NCI-H2227 treated with DMSO at 0.1 percent for 48 hours (cell line): Measurements from ENCODE around the gene SNAPC1.
A peak's percentile ranks its signal among the peaks of the same experiment; 100 is the strongest.
"Not testable (repeated sequence)": the region's sequence is repeated elsewhere in the genome, so short reads cannot be mapped to it uniquely, and the experiment has no call there.

Experiments
- DNase-seq: peaks from one replicate; lab custom pipeline; 2025; lab: John Stamatoyannopoulos, UW

SNAPC1 gene

DNA sequence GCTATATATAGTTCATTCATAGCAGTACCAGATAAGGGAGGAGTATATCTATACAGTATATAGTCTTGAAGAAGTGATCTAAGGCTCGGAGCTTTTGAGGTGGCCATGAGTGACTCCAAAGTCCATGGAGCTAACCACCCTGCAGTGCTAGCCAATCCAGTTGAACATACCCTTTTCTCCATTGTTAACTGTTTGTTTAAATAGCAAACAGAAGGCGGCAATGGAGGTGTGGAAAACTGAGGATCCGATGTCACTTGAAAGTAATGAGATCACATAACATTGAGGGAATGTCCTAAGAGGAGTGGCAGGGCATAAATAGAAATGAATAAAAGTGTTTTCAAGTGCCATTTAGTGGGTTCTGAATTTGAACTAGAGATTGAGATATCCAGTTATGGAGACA is 12.4 kb upstream of the SNAPC1 start:
- DNase-seq = no peak

DNA sequence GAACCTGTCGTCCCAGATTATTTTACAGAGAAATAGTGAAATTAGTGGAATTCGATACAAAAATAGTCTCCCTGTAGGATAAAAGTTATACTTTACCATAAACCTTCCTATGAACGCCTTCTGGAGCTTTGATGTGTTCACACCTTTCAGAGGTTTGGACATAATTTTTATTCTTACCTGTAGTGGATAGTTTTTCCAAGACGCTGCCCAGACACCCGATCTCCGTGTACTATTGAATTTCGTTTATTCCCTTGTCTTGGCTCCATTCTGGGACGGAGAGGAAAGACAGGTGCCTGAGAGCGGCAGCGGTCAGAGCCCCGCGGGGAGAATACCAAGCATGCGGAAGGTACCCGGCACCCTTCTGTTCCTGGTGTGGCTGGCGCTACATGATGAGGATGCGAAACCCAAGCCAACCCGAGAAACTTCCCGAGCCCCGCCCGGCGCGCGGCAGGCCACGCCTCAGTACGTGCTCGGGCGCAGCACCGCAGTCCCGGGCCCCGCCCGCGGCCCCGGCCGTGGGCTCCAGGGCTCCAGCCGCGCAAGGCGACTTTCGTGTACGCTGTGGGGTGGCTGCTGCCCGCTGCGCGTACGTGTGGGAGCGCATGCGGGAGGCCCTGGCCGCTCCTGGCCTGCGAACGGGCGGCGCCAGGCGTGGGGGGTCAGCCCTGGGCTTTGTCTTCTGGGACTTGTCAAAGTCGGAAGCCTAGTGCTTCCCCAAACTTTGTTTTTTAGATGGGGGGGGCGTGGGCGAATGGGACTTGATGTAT is 11.3 kb upstream of the SNAPC1 start:
- peak; percentile 39 for DNase-seq

DNA sequence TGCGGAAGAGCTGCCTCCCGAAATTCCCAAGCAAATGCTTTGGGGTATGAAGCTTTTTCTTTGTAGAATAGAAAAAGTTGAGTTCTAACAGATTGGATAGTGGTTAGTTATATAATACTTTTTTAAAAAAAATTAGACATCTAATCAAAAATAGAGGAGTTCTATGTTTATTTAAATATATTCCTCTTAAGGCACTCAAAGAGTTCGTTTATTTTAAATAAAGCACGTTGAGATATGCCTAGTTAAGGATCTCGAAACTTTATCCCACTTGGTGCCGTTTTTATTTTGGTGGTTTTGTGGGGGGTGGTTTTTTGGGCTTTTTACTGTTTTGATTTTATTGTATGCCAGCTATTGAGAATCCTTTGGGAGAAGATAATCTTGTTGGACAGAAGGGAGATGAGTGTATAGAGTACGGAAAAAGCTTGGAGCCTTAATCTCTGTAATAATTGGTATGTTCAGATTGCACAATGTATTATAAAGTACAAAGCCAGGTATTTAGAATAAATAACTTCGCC is 10.7 kb upstream of the SNAPC1 start:
- no peak for DNase-seq

DNA sequence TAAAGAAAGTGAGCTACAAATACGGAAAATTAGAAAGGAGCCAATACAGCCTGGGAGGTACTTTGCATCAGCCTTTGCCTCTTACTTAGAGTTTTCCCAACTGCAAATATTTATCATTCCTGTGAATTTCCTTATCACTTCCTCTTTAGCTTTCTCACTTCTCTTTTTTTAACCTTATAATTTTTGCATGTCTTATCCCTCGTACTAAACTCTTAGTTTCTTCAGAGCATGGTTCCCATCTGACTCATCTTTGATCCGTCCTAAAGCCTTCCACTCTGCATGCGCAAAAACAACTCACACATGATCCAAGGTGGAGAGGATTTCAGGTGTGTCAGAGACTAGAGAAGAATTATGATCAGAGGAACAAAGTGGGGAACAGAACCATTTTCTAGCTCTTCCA is 9.6 kb upstream of the SNAPC1 start:
- DNase-seq = no peak

DNA sequence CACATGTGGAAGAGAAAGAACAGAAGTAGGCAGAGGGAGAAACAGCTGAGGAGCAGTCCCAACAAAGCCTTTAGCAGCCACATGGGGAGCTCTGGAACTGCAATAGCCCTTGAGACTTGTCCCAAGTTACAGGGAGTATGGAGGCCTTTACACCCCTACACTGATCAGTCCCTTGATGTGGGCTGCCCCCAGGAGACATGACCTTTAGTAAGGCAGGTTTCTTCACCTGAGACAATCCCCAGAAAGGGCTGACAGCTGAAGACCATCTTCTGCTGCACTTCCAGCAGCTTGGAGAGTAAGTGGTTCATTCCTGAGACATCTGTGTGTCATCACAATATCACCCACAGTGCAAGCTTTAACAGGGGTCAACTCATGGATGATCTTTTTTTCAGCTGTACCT is 8.6 kb upstream of the SNAPC1 start:
- DNase-seq = no peak

DNA sequence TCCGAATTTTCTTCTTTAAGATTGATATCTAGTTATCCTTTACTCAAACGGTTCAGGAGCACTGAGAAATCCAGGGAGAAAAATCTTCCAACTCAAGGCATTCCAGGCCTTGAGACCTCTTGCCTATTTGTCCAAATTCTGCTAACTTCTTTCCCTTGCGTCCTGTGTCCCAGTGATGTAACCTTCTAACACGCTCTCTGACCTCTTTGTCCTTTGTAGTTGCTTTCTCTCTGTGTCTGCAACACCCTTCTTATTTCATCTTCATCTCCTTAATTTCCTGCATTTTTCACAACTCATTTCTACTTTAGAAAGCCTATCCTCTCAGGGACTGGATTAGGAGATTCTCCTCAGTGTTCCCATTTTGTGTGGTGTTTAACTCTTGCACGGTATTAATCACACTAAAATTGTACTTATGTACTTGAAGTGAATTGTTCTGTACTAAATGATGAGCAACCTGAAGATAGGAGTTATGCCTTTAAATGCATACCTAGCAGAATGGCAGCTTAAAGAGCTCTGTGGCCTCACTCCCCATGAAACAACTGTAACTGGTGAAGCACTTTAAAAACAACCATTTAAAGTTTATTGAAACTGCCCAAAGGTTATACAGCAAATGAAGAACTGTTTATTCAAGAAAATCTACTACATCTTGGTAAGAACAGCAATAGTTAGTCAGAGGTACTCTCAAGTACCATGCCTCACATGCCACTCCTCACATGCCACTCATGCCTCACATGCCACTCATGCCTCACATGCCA is 7.4 kb upstream of the SNAPC1 start:
- no peak for DNase-seq

DNA sequence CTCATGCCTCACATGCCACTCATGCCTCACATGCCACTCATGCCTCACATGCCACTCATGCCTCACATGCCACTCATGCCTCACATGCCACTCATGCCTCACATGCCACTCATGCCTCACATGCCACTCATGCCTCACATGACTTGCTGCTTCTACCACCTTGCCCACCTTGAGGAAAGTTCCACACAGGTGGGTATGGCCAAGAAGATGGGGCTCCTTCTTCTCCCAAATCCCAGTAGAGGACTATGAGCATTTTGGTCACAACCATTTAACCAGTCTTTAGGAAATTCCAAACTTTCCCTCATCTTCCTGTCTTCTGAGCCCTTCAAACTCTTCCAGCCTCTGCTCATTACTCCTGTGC is 6.9 kb upstream of the SNAPC1 start:
- not testable (repeated sequence) for DNase-seq

DNA sequence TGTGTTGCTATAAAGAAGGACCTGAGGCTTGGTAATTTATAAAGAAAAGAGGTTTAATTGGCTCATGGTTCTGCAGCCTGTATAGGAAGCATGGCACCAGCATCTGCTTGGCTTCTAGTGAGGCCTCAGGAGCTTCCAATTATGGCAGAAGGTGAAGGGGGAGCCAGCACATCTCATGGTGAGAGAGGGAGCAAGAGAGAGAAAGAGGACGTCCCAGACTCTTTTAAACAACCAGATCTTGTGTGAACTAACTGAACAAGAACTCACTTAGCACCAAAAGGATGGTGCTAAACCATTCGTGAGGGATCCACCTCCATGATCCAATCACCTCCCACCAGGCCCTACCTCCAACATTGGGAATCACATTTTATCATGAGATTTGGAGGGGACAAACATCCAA is 6.1 kb upstream of the SNAPC1 start:
- no peak for DNase-seq

DNA sequence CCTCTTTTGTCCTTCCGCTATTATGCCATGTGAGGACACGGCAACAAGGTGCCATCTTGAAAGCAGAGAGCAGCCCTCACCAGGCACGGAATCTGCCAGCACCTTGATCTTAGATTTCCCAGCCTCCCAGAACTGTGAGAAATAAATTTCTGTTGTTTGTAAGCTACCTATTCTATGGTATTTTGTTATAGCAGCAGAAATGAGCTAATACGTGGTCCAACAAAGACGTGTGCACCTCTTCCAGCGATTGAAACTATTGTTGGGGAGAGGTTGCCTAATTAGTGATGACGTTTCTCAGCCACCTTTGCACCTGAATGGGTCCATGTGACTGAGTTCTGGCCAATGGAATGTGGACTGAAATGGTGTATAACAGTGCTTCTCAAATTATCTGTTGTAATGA is 2.3 kb upstream of the SNAPC1 start:
- DNase-seq = no peak

DNA sequence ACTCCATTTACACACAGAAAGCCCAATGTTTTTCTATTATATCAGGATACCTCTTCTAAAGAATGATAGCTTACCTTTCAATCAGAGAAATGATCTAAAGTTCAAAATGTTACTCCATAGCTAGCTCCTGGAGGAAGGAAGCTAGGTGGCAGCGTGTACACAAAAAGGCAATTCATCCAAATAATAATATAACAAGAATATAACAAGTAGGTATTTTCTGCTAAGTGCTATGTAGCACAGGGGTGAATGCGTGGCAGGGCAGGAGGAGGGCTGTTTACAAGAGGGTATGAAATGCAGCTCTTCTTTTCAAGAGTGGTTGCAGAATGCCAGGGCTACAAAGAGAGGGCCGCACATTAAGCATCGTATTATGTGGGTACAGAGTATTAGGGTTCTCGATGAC is 663 bp upstream of the SNAPC1 start:
- peak; percentile 54 for DNase-seq

DNA sequence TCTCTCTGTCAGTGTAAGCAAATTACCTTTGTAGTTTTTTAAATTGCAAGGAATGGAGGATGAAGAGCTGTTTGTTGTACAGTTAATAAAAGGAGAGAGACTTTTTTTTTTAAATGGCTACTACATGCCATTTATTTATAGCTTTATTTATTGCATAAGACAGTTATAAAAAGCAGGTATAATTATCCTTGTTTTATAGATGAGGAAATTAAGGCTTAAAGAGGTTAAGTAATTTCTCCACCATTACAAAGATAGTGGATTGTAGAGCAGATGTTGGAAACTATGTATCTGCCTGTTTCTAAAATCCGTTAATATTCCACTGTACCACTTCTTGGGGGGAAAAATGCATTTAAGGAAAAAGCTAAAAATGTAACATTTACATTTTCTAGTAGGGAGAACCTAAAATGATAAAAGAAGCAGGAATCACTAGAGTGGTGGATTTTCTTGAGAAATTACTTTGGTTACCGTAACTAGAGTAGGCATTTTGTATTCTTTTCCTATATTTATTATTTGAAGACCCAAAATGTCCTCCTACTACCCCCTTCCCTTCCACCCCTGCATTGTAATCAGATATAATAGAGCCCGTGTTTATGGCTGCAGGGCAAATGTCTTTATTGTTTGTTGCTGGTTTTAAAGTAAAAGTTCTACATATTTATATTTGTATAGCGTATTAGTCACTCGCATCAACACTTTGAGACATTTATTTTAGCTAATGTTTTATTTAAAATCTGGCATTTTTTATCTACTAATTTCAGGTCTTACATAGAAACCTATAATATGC is 2.3 kb downstream of the SNAPC1 start:
- no peak for DNase-seq

DNA sequence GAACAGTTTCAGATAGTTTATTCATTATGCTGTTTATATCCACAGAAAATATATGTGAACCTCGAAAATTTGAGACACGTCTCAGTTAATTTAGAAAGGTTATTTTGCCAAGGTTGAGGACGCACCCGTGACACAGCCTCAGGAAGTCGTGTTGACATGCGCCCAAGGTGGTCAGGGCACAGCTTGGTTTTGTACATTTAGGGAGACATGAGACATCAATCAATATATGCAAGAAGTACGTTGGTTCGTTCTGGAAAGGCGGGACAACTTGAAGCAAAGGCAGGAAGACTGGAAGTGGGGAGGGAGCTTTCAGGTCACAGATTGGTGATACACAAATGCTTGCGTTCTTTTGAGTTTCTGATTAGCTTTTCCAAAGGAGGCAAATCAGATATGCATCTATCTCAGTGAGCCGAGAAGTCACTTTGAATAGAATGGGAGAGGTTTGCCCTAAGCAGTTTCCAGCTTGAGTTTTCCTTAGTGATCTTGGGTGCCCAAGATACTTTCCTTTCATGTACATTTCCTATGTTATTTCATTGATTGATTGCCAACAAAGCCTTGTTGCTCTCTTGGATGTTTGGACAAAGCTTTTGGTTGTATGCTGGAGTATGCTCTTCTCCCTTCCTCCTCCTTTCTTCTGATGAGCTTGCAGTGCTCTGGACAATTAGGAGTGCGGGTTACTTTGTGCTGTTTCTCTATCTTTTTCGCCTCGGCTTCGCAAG is 3.2 kb downstream of the SNAPC1 start:
- DNase-seq = peak; percentile 44

DNA sequence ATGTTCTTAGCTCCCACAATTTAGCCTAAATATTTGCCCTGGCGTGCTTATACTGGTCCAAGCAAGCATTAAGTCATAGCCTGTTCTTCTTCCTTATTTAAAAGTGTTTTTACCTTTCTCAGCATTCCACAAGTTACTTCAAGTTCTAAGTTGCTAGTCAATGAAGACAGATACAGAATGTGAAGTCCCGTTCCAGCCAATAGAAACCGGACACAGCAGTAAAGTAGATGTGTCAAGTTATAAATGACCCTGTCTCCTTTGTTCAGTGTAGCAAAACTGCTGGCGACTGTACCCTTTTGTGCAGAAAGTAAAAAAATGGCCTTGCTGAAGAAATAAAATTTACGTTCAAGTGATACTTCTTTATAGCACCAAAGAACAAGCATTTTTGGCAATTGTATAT is 3.9 kb downstream of the SNAPC1 start:
- no peak for DNase-seq

DNA sequence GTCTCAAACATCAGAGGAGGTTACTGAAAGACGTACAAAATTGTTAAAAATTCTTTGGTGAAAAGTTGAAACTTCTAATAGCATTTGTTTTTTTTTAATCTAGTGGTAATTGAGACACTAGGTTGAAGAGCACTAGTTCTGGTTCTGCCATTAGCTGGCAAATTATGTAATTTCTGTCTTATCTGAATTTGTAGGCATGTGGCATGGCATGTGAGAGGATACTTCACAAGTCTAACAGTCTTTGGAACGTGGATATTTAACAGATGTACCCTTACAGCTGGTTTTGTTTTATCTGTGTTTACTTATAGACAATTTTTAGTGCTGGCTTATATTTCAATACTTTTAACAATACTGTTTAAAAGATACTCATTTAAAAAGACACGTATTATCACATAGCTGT is 6.0 kb downstream of the SNAPC1 start:
- DNase-seq = no peak

DNA sequence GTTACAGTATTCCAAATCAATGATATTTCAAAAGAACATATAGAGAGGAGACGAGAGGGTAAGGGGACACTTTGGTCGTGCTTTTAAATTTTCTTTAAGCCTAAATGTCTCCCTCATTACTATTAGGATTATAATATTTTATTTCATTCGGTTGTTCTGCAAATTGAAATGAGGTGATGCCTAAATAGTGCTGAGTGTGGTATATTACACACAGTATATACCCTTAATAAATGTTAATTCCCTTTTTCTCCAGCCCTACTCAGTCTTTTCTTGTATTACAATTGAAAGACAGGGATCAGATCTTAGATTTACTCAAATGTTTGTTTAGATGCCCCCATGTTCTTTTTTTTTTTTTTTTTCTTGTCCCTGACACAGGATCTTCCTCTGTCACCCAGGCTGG is 7.7 kb downstream of the SNAPC1 start:
- DNase-seq = no peak

DNA sequence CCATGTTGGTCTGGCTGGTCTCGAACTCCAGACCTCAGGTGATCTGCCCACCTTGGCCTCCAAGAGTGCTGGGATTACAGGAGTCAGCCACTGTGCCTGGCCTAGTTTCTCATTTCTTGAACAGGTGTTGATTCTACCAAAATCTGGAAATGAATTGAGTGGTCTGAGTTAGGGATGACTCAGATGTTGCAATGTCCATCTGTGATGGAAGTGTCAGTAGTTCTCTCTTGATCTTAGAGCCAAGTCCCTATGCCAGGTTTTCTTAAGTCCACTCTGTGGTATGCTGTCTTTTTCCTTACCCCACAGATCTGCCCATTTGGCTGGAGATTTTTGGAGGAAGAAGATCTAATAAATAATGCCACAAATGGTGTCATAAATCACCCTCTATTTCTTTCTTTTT is 12.6 kb downstream of the SNAPC1 start:
- DNase-seq = no peak

DNA sequence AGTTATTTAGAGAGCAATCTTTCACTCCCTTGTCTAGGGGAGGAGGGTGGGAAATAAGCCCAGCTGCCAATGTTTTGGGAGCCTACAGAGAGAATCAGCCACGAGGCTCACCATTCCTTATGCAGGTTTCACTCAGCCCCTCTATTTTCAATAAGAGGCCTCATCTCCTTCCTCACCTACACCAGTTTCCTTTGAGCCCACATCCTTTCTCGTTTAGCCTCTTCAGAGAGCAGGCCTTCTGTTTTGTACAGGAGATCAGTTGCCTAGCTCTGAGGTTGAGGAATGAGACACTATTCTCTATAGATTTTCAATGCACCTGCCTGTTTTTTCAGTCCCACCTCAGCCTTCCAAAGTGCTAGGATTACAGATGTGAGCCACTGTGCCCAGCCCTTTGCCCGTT is 17.9 kb downstream of the SNAPC1 start:
- DNase-seq = no peak

DNA sequence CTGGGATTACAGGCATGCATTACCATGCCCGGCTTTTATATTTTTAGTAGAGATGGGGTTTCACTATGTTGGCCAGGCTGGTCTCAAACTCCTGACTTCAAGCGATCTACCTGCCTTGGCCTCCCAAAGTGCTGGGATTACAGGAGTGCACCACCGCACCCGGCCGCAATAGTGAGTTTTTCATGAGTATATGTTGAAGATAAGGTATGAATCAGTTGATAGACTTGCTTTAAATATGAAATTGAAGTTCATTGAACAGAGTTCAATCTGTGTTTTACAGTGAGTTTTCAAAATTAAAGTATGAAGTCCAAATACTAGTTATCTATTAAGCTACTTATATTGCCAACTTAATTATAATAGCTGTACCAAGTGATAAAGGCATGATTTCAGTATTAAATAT is 35.1 kb downstream of the SNAPC1 start:
- DNase-seq = no peak

DNA sequence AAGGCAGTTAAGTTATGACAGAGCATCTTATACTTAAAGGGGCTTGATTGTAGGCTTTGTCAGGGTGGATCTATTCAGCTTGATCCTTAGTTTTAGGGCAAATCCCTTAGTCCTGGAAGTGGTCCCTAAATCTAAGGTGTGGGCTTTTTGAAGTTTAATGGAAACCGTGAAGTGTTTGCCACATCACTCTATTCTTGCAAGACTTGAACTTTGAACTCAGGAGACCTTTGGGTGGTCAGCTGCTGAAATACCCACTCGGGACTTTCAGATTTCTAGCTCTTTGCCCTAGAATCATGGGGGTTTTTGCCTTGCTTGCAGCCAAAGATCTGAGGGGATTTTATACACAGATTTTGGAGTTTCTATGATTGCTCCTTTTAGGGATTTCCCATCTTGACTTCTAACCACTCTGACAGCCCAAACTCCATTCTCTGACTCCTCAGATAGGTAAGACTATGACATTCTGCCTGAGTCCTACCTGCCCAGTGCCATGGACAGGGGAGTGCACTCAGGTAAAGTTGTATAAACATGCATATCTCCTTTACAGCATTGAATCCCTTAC is 39.9 kb downstream of the SNAPC1 start:
- DNase-seq = no peak

DNA sequence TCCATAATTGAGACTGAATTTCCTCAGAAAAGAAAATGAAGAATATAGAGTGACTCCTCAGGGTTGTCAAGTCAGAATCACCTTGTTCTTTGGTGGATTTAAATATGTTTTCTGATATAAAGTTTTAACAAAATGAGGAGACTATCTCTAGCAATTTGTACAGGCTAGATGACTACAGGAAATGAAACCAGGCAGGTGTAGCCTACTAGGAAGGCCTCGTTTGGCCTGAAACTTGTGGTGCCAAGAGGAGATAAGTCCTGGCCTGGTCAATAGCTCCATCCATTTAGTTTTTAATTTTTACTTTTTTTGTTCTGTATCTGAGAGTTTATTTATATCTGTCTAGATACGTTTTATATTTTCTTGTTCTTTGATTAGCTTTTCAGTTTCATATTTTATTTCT is 41.5 kb downstream of the SNAPC1 start:
- DNase-seq = no peak

DNA sequence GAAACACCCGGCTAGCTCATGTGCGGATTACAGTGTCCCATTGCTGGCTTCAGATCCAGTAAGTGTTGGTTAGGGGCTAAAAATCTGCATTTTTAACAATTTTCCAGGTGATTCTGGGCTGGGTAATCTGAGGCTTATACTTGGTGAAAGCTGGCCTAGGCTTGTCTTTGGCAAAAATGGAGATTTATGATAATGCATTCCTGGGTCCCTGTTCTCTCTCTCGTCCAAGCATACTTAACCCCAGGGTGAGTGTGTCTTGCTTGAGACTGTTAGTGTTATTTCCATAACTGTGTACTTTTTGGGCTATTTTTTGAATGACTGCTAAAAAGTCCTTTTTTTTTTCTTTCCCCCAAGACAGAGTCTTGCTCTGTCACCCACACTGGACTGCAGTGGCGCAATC is 43.2 kb downstream of the SNAPC1 start:
- no peak for DNase-seq

DNA sequence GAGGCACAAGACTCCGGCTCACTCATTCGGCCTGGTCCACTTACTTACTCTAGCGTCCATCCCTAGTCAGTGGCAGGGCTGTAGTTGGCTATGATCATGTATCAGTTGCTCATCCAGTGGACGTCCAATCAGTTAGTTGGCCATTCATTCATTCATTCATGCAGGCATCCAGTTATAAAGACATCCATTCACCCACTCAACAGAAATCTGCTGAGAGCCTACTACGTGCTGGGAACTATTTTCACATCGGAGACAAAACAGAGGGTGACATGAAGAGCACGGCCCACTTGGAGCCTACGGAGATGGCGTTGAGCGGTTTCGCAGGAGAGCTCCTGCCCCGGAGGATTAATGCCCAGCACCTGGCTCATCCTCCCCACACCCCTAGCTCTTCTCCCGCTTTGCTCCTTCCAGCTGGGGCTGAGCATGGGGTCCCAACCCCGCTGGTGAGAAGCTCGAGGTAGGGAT is 49.7 kb downstream of the SNAPC1 start:
- no peak for DNase-seq
